ENCODE data around the gene LTBP1. TPM values are rescaled to one million over a fixed set of nuclear protein-coding genes. Genes with fewer than 3 reads are reported as not detected.

Gene LTBP1
- total RNA-seq, 3 donors from 2014 or later, result 13.3 to 18.7 (median 17.4) TPM

- TF ChIP-seq POLR2AphosphoS5 (IDR thresholded peaks at IDR 0.05) (no peak), POLR2A (IDR thresholded peaks at IDR 0.05) (no peak), CTCF (IDR thresholded peaks at IDR 0.05) (no peak)
- intact Hi-C loops (cut with DNase I; ENCODE audit: low total_unique reads), result no loop called here
- no peak overlapping the region for H3K4me3 ChIP-seq
Observed at GRCh38 chr2:33213244-33213643, 266.5 kb downstream of the LTBP1 start.

GRCh38 chr2:33213648-33214047 is 266.9 kb downstream of the LTBP1 start:
- intact Hi-C loops (cut with DNase I; ENCODE audit: low total_unique reads), result no loop called here
- no peaks in the 10 kb centered on the region for H3K36me3 ChIP-seq
- DNase-seq (ENCODE audit: low spot score in 2 of 2), result no peak
- TF ChIP-seq POLR2AphosphoS5 (IDR thresholded peaks at IDR 0.05), result no peak
- TF ChIP-seq CTCF (IDR thresholded peaks at IDR 0.05), result no peak
- TF ChIP-seq POLR2A (IDR thresholded peaks at IDR 0.05), result no peak
- no peak overlapping the region for H3K27ac ChIP-seq
- H3K9me3 ChIP-seq, result no peaks in the 10 kb centered on the region
- no peaks in the 10 kb centered on the region for H3K4me1 ChIP-seq
- H3K27me3 ChIP-seq, result no peaks in the 10 kb centered on the region
- H3K4me3 ChIP-seq, result no peak overlapping the region

More at GRCh38 chr2:33213244-33213643, 266.5 kb downstream of the LTBP1 start:
- no peak for DNase-seq (ENCODE audit: low spot score in 2 of 2)
- H3K27me3 ChIP-seq, result no peaks in the 10 kb centered on the region
- H3K4me1 ChIP-seq, result no peaks in the 10 kb centered on the region
- no peaks in the 10 kb centered on the region for H3K9me3 ChIP-seq
- no peak overlapping the region for H3K27ac ChIP-seq
- no peaks in the 10 kb centered on the region for H3K36me3 ChIP-seq

- H3K4me3 ChIP-seq, result no peak overlapping the region
- H3K4me1 ChIP-seq, result no peaks in the 10 kb centered on the region
- H3K9me3 ChIP-seq, result no peaks in the 10 kb centered on the region
- intact Hi-C loops (cut with DNase I; ENCODE audit: low total_unique reads), result no loop called here
- DNase-seq (ENCODE audit: low spot score in 2 of 2), result no peak
- no peaks in the 10 kb centered on the region for H3K27me3 ChIP-seq
- H3K27ac ChIP-seq, result no peak overlapping the region
- TF ChIP-seq CTCF (IDR thresholded peaks at IDR 0.05) (no peak), POLR2A (IDR thresholded peaks at IDR 0.05) (no peak), POLR2AphosphoS5 (IDR thresholded peaks at IDR 0.05) (no peak)
- H3K36me3 ChIP-seq, result no peaks in the 10 kb centered on the region
Observed at GRCh38 chr2:33214436-33214835, 267.7 kb downstream of the LTBP1 start.

GRCh38 chr2:33214857-33215256 is 268.1 kb downstream of the LTBP1 start:
- intact Hi-C loops (cut with DNase I; ENCODE audit: low total_unique reads), result loop anchor here (5.0 kb wide), 1 partner anchor 157 kb away; no protein-coding TSS in a partner anchor
- H3K9me3 ChIP-seq, result no peaks in the 10 kb centered on the region
- no peaks in the 10 kb centered on the region for H3K4me1 ChIP-seq
- DNase-seq (ENCODE audit: low spot score in 2 of 2), result no peak
- H3K27me3 ChIP-seq, result no peaks in the 10 kb centered on the region
- no peak overlapping the region for H3K27ac ChIP-seq
- H3K36me3 ChIP-seq, result no peaks in the 10 kb centered on the region
- H3K4me3 ChIP-seq, result no peak overlapping the region
- TF ChIP-seq CTCF (IDR thresholded peaks at IDR 0.05) (no peak), POLR2AphosphoS5 (IDR thresholded peaks at IDR 0.05) (no peak), POLR2A (IDR thresholded peaks at IDR 0.05) (no peak)

GRCh38 chr2:33215299-33215698 is 268.5 kb downstream of the LTBP1 start:
- Histone ChIP-seq H3K27ac (no peak overlapping the region), H3K27me3 (no peaks in the 10 kb centered on the region), H3K9me3 (no peaks in the 10 kb centered on the region), H3K36me3 (no peaks in the 10 kb centered on the region), H3K4me3 (no peak overlapping the region), H3K4me1 (no peaks in the 10 kb centered on the region)
- intact Hi-C loops (cut with DNase I; ENCODE audit: low total_unique reads), result loop anchor here (5.0 kb wide), 1 partner anchor 157 kb away; no protein-coding TSS in a partner anchor
- TF ChIP-seq POLR2A (IDR thresholded peaks at IDR 0.05), result no peak
- no peak for TF ChIP-seq CTCF (IDR thresholded peaks at IDR 0.05)
- TF ChIP-seq POLR2AphosphoS5 (IDR thresholded peaks at IDR 0.05), result no peak
- no peak for DNase-seq (ENCODE audit: low spot score in 2 of 2)

Data from breast epithelium (tissue), 4 donors.